MCF 10A (cell line): Measurements from ENCODE around the gene ABHD2. TPM values are rescaled to one million over a fixed set of nuclear protein-coding genes. Genes with fewer than 3 reads are reported as not detected.

ENCODE experiments used
- BruUV-seq: library from RNA; stranded (reverse); fragments of 400-500 nt; replicated peaks from 2 replicates; lab custom pipeline; 2021; lab: Mats Ljungman, UMichigan
- CTCF ChIA-PET: fragments of 300-600 bp; sonication (Branson Sonifier 250); formaldehyde crosslinking; extraction: SDS; loops from one replicate; lab custom pipeline; 2021; ENCODE audit warnings: antibody characterized with exemption, inconsistent platforms; lab: Yijun Ruan, JAX
- POLR2A ChIA-PET: fragments of 300-600, 350-650 bp; sonication (Branson Sonifier 250); formaldehyde crosslinking; extraction: SDS; loops from one replicate; lab custom pipeline; 2020; ENCODE audit warnings: antibody characterized with exemption, inconsistent platforms; lab: Yijun Ruan, JAX
- DNase-seq: peaks from one replicate; pipeline ENCODE4 v3.0.0-alpha.2; 2018; ENCODE audit not compliant: unreplicated experiment
- H3K27ac Mint-ChIP-seq: one replicate; pipeline ENCODE4 v1.8.0; 2022; ENCODE audit warnings: mild to moderate bottlenecking, low read depth, mixed read lengths; ENCODE audit not compliant: unreplicated experiment
- H3K27me3 Mint-ChIP-seq: one replicate; pipeline ENCODE4 v1.8.0; 2022; ENCODE audit warnings: mixed read lengths; ENCODE audit not compliant: insufficient read depth, unreplicated experiment
- H3K36me3 Mint-ChIP-seq: one replicate; pipeline ENCODE4 v1.8.0; 2022; ENCODE audit warnings: mild to moderate bottlenecking, moderate library complexity, mixed read lengths; ENCODE audit not compliant: insufficient read depth, unreplicated experiment
- H3K4me1 Mint-ChIP-seq: one replicate; pipeline ENCODE4 v1.8.0; 2022; ENCODE audit warnings: mixed read lengths; ENCODE audit not compliant: insufficient read depth, unreplicated experiment
- H3K4me3 Mint-ChIP-seq: one replicate; pipeline ENCODE4 v1.8.0; 2022; ENCODE audit warnings: mild to moderate bottlenecking, moderate library complexity, mixed read lengths; ENCODE audit not compliant: unreplicated experiment
- H3K9me3 Mint-ChIP-seq: one replicate; pipeline ENCODE4 v1.8.0; 2022; ENCODE audit warnings: mixed read lengths; ENCODE audit not compliant: unreplicated experiment
- intact Hi-C: fragments of 100-400 bp; cut with micrococcal nuclease; formaldehyde crosslinking; loops from 2 replicates; pipeline ENCODE4 v1.14.1; 2022
- total RNA-seq: library from RNA; stranded (reverse); gene quantifications from 2 replicates; pipeline ENCODE4 v1.2.3, GENCODE V29; 2022
- TF ChIP-seq, protein P1 (sequence below): fragments of 200-600 bp; IDR thresholded peaks from one replicate; pipeline ENCODE4 v1.8.0; 2022; ENCODE audit warnings: antibody characterized with exemption, mild to moderate bottlenecking; ENCODE audit not compliant: unreplicated experiment

ABHD2 gene
- total RNA-seq, 1 experiment from 2014 or later, result 47.7 TPM

GRCh38 chr15:89090791-89091626 is 2.8 kb downstream of the ABHD2 start:
- Mint-ChIP-seq H3K27me3 (no peaks in the 10 kb centered on the region), H3K27ac (peak overlapping the region; percentile 97), H3K36me3 (peaks cover 5% of the 10 kb centered on the region), H3K4me1 (peaks cover 22% of the 10 kb centered on the region), H3K9me3 (no peaks in the 10 kb centered on the region), H3K4me3 (peak overlapping the region; percentile 72)
- TF ChIP-seq, protein P1, sequence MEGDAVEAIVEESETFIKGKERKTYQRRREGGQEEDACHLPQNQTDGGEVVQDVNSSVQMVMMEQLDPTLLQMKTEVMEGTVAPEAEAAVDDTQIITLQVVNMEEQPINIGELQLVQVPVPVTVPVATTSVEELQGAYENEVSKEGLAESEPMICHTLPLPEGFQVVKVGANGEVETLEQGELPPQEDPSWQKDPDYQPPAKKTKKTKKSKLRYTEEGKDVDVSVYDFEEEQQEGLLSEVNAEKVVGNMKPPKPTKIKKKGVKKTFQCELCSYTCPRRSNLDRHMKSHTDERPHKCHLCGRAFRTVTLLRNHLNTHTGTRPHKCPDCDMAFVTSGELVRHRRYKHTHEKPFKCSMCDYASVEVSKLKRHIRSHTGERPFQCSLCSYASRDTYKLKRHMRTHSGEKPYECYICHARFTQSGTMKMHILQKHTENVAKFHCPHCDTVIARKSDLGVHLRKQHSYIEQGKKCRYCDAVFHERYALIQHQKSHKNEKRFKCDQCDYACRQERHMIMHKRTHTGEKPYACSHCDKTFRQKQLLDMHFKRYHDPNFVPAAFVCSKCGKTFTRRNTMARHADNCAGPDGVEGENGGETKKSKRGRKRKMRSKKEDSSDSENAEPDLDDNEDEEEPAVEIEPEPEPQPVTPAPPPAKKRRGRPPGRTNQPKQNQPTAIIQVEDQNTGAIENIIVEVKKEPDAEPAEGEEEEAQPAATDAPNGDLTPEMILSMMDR, result no peak
- DNase-seq, result peak; percentile 74
- ChIA-PET CTCF (interaction anchor here (0.7 to 8.5 kb wide), 20 partner anchors 10 to 186 kb away, joined by 3 to 65 read pairs (median 5); no protein-coding TSS in a partner anchor), POLR2A (interaction anchor here (0.6 to 8.2 kb wide), 21 partner anchors 10 to 244 kb away, joined by 3 to 229 read pairs (median 5); partner anchors contain the start of gene POLG)
- intact Hi-C loops, result loop anchor here (1.0 kb wide), 1 partner anchor 38 kb away; no protein-coding TSS in a partner anchor
- BruUV-seq, result TSS peak; percentile 37

DNA sequence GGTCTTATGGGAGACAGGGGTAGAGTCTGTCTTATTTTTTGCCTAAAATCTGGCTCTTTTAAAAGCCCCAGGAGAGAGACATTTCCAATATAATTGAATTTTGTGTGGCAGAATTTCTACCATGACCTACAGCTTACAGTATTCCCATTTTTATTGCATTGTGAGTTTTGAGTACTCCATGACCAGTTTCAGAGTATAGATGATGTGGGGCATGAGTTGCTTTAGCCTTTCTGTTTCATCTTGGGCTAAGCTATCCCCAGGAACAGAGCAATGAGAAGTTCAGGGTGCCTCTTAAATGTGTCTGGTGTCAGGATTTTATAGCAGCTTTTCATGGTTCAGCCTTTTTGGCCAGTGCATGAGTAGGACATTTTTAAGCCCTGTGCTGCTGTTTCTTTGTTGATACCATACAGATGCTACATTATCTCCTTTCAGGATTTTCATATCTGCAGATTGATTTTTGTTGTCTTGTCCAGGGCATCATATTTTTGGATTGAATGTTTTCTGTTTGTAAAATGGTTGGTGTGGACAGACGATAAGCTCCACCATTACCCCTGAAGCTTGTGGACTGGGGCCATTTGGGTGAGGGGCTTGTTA is 3.5 kb downstream of the ABHD2 start:
- Mint-ChIP-seq H3K27me3 (no peaks in the 10 kb centered on the region), H3K36me3 (peaks cover 5% of the 10 kb centered on the region), H3K27ac (peak overlapping the region; percentile 97), H3K9me3 (no peaks in the 10 kb centered on the region), H3K4me3 (peak overlapping the region; percentile 72), H3K4me1 (peaks cover 25% of the 10 kb centered on the region)
- DNase-seq, result no peak
- BruUV-seq, result no TSS peak
- TF ChIP-seq, protein P1, result no peak
- ChIA-PET POLR2A (interaction anchor here (0.8 to 8.2 kb wide), 17 partner anchors 9 to 244 kb away, joined by 3 to 229 read pairs (median 7); partner anchors contain the start of gene POLG), CTCF (interaction anchor here (0.7 to 8.5 kb wide), 12 partner anchors 9 to 187 kb away, joined by 3 to 65 read pairs (median 7); no protein-coding TSS in a partner anchor)
- intact Hi-C loops, result no loop called here

GRCh38 chr15:89093509-89093908 is 5.3 kb downstream of the ABHD2 start:
- Mint-ChIP-seq H3K4me3 (no peak overlapping the region), H3K27ac (peak overlapping the region; percentile 31), H3K9me3 (no peaks in the 10 kb centered on the region), H3K27me3 (no peaks in the 10 kb centered on the region), H3K4me1 (peaks cover 35% of the 10 kb centered on the region), H3K36me3 (peaks cover 5% of the 10 kb centered on the region)
- DNase-seq, result no peak
- ChIA-PET POLR2A (interaction anchor here (0.7 to 8.2 kb wide), 4 partner anchors 7 to 32 kb away, joined by 3 to 121 read pairs (median 3); no protein-coding TSS in a partner anchor), CTCF (interaction anchor here (1.1 to 8.5 kb wide), 4 partner anchors 25 to 78 kb away, joined by 3 to 65 read pairs (median 4); no protein-coding TSS in a partner anchor)
- TF ChIP-seq, protein P1, result no peak
- intact Hi-C loops, result no loop called here
- BruUV-seq, result no TSS peak

DNA sequence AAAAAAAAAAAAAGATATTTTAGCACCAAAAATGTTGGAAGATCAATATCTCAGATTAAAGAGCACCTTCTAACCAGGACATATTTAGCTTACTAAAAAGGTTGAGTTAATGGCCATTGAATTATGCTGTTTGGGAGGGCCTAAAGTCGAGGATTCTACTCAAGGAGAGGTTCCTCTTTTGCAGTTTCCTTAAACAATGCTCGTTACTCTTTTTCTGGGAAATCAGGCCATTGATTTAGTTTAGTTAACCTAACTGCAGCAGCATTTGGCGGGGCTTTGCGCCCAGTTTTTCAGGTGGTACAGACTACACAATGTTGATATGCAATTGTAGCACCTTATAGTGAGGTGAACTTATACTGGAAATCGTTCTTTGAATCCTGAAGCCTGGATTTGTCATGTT is 6.8 kb downstream of the ABHD2 start:
- TF ChIP-seq, protein P1, result no peak
- ChIA-PET POLR2A (no interaction called here), CTCF (no interaction called here)
- Mint-ChIP-seq H3K4me3 (no peak overlapping the region), H3K36me3 (peaks cover 5% of the 10 kb centered on the region), H3K27me3 (no peaks in the 10 kb centered on the region), H3K9me3 (no peaks in the 10 kb centered on the region), H3K4me1 (peaks cover 32% of the 10 kb centered on the region), H3K27ac (no peak overlapping the region)
- no peak for DNase-seq
- intact Hi-C loops, result no loop called here
- BruUV-seq, result no TSS peak
